ENCODE measurements around the gene CFDP1. TPM values are rescaled to one million over a fixed set of nuclear protein-coding genes. Genes with fewer than 3 reads are reported as not detected.

CFDP1 gene
- total RNA-seq, 1 donor from 2014 or later: 117 TPM

GRCh38 chr16:75402821-75403475 lies 30.4 kb downstream of the CFDP1 start:
- H3K4me3 ChIP-seq (ENCODE audit: low read depth, low read length): no peak overlapping the region
- TF ChIP-seq CTCF (conservative IDR thresholded peaks at IDR 0.05; ENCODE audit: low read depth, low read length): peak; percentile 55
- no peak for DNase-seq (ENCODE audit: low read depth)

- TF ChIP-seq CTCF (conservative IDR thresholded peaks at IDR 0.05; ENCODE audit: low read depth, low read length): no peak
- no peak for DNase-seq (ENCODE audit: low read depth)
- no peak overlapping the region for H3K4me3 ChIP-seq (ENCODE audit: low read depth, low read length)
Measured at GRCh38 chr16:75402159-75402820, 31.0 kb downstream of the CFDP1 start.

GRCh38 chr16:75401691-75402090 lies 31.6 kb downstream of the CFDP1 start:
- TF ChIP-seq CTCF (conservative IDR thresholded peaks at IDR 0.05; ENCODE audit: low read depth, low read length): no peak
- no peak for DNase-seq (ENCODE audit: low read depth)
- no peak overlapping the region for H3K4me3 ChIP-seq (ENCODE audit: low read depth, low read length)

- DNase-seq (ENCODE audit: low read depth): no peak
- TF ChIP-seq CTCF (conservative IDR thresholded peaks at IDR 0.05; ENCODE audit: low read depth, low read length): no peak
- no peak overlapping the region for H3K4me3 ChIP-seq (ENCODE audit: low read depth, low read length)
Measured at GRCh38 chr16:75398333-75398732, 35.0 kb downstream of the CFDP1 start.

- no peak for DNase-seq (ENCODE audit: low read depth)
- H3K4me3 ChIP-seq (ENCODE audit: low read depth, low read length): no peak overlapping the region
- TF ChIP-seq CTCF (conservative IDR thresholded peaks at IDR 0.05; ENCODE audit: low read depth, low read length): no peak
Measured at GRCh38 chr16:75394941-75395340, 38.4 kb downstream of the CFDP1 start.

- no peak for TF ChIP-seq CTCF (conservative IDR thresholded peaks at IDR 0.05; ENCODE audit: low read depth, low read length)
- no peak for DNase-seq (ENCODE audit: low read depth)
- no peak overlapping the region for H3K4me3 ChIP-seq (ENCODE audit: low read depth, low read length)
Measured at GRCh38 chr16:75392906-75393305, 40.4 kb downstream of the CFDP1 start.
